Midbrain (tissue), 1 donor: Measurements from ENCODE around the gene SMIM17.
A peak's percentile ranks its signal among the peaks of the same experiment; 100 is the strongest.

Source experiments
- DNase-seq: peaks from one replicate; lab custom pipeline; 2025; lab: John Stamatoyannopoulos, UW

SMIM17 gene

DNA sequence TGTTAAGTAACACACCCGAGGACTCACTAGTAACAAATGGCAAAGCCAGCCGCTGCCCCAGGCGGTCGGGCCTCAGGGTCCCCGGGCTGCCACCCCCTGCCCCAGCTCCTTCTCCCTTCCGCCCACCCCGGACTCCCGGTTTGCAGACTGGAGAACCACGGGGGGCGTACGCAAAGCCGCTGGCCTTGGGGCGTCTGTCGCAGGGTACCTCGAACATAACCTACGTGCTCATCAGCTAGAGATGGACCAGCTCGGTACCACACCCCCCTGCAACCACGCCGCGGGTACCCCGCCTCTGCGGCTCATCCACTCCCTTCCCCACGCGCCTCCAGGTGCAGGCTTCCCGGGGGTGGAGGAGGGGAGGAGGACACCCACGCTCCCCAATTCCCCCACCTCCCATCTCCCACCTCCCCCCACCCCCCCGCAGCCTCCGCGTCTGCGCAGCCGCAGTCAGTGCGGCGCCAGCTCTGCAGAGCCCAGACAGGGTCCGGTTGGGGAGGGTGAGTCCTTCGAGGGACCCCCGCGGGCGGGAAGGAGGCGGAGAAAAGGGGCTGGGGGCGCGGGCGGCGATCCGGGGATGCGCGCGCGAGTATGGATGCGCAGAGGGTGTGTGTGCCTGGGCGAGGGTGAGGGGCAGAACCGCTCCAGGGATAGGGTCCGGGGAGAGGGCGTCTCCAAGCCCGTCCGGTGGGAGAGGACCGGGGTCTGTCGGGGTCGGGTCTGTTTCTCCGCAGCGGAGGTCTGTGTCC, at the start of gene SMIM17:
SMIM17 (plus strand) TSS at position 449 of the 749 bp plus-strand sequence. CDS start 2,509 bp downstream, outside the sequence.
- DNase-seq = no peak

DNA sequence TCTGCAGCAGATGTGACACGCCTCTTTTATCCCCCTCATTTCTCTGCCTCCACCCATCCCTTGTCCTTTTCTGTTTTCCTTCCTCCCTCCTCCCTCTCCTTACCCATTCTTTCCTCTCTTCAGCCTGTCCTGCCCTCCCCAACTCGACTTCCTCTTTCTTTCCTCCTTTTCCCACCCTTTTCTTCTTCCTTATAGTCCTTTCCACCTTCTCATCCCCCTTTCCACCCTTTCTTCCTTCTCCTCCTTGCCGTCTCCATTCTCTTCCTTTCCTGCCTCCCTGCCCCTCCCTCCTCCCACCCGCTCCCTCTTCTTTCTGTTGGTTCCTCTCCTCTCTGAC, 48.5 kb upstream of the SMIM17 start:
- no peak for DNase-seq

DNA sequence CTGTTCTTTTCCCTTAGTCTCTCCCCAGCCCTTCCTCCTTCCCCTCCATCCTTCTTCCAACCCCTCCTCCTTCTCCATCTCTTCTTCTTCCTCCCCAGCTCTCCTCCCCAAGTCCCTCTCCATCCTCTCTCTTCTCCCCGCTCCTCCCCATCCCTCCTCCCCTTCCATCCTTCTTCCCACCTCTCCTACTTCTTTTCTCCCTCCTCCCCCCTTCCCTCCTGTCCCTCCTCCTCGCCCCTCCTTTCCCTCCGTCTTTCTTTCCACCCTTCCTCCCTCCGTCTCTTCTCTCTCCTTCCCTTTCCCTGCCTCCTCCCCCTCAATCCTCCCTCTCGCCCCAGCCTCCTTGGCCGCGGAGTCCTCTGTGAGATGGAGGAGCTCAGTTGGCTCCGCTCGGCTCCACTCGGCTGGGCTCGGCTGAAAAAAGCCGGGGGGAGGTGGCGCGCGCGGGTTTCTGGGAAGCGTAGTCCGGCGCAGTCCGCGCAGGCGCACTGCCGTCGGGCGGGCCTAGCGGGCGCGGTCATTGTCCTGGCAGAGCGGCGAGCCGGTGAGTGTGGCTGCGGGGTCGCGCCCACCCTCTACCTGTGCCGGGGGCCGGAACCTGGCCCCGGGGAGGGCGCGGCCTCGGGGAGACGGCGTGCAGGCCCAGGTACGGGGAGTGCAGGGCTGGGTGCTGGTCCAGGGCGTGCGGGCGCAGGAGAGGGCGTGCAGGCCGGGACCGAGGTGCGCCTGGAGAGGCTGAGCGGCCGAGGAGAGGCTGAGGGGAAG, 48.0 kb upstream of the SMIM17 start, which contains the start of gene ZNF71:
ZNF71 (plus strand) TSS at position 520 of the 765 bp plus-strand sequence. CDS start 6,257 bp downstream, outside the sequence.
- DNase-seq = peak; percentile 85

DNA sequence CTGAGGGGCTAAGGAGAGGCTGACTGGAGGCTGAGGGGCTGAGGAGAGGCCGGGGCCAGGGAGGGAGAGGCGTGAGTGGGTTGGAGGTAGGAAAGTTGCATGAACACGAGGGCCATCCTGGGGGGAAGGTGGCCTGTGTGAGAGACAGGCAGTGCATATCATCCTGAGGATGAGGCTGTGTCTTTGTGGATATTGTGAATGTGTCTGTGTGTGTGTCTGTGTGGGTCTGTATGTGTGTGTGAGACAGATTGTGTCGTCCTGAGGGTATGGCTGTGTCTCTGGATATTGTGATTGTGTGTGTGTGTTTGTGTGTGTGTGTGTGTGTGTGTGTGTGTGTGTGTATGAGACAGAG, 47.4 kb upstream of the SMIM17 start:
- DNase-seq = no peak

DNA sequence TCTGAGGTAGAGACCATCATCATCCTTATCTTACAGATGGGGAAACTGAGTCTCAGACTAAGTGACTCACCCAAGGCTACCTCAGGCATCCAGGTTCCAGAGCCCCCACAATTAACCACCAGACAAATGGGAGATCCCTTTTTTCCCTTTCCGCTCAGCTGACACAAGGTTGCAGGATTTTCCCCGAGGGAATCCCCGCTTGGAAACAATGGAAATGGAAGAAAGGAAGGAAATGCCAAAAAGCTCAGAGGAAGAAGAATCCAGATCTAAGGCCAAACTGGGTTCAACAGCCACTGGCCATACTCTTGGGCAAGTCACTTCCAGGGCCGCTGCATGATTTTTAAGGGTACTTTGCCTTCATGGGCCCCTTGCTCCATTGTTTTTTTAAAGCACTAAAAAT, 46.3 kb upstream of the SMIM17 start:
- no peak for DNase-seq

DNA sequence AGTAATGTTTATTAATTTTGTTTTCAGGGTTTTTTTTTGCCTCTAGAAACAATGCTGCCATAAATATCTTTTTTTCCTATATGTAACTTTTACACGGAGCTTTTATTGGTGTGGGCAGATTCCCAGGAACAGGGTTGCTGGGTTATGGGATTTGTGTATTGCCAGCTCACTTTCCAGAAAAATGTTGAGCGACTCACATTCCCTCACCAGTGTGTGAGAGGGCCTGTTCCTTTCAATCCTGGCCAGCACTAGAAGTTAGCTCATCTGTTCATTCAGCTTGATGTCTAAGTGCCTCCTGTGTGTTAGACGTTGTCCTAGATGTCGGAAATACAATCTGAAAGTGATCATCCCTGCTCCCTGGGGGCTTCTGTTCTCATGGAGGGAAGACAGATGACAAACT, 45.3 kb upstream of the SMIM17 start:
- DNase-seq = no peak

DNA sequence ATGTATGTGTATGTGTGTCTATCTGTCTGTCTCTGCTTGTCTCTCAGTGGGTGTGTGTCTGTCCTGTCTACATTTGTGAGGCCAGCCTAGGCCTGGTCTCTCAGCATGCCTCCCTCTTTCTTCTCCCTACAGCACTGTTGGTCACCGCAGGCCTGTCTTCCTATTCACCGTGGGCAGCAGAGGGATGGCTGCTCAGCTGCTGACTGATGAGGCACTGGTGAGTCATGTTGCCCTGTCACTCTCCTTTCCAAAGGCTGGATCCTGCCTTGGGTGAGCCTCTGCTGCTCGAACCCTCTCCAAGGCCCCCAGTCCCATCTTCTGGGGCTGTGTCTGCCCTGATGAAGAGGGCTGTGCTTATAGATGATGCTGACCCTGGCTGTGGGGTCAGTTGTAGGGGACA, 41.6 kb upstream of the SMIM17 start:
- DNase-seq = no peak

DNA sequence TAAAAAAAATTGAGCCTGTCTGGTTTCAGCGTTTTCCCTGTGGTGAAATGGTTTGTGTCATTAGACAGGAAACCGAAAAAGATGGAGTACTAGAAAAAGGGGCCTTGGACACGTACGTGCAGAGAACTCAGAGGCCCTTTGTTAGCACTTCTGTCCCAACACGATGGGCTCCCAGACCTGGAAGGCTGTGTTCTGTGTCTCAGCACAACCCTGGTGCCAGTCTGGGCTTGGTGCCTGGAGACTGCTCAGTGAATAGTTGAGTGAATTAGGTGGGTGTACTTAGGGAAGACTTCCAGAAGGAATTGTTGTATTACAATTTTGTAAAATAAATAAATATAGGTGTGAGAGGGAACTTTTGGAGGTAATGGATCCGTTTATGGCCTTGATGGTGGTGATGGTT, 39.1 kb upstream of the SMIM17 start:
- DNase-seq = peak; percentile 53

DNA sequence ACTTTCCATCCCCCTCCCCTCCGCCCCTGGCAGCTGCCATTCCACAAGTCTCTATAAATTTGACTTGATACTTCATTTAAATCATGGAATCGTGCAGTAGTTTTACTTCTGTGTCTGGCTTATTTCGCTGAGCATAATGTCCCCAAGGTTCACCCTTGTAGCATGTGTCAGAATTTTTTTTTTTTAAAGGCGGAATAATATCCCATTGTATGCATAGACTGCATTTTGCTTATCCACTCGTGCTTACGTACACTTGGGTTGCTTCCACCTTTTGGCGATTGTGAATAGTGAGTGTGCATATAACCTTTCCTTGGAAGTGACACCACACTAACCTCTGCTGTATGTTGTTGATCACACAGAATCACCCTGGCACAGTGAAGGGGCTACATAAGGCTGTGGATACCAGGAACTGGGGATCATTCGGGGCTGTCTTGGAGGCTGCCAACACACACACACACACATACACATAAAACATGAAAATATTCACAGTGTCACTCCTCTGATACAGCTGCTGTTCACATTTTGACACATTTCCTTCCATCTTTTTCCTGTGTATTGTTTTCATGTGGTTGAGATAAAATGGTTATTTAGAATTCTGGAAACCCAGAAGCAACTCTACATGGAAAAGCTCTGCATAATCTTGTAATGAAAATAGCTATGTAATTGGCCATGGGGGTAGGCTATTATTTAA, 34.5 kb upstream of the SMIM17 start:
- DNase-seq = no peak

DNA sequence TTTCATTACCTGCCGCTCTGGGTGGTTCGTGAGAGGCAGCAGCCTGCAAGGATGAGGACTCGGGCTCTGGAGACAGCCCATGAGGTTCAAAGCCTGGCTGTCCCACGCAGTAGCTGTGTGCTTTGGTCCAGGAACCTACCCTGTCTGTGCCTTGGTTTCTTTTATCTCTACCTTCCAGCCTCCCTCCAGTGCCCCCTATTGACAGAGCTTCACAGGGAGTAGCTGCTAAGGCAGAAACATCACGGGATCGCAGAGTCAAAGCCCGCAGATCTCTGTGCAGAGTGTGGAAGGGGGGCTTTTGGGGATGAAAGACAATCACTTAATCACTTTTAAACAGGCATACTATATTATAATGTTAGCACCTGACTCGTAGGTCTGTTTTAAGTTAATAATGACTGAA, 31.7 kb upstream of the SMIM17 start:
- peak; percentile 4 for DNase-seq

DNA sequence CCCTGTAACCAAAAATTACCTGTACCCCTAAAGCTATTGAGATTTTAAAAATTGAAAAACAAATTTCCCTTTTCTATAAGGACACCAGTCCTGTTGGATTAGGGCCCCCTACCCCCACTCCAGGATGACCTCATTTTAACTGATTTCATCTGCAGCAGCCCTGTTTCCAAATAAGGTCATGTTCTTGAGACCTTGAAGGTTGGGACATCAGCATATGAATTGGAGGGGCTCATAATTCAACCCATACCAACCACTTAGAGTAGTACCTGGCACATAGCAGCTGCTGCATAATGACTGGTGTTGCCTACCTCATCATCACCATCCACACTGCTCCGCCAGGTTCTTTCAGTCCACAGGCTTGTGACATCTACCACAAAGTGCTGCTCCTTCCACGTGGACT, 30.2 kb upstream of the SMIM17 start:
- no peak for DNase-seq

DNA sequence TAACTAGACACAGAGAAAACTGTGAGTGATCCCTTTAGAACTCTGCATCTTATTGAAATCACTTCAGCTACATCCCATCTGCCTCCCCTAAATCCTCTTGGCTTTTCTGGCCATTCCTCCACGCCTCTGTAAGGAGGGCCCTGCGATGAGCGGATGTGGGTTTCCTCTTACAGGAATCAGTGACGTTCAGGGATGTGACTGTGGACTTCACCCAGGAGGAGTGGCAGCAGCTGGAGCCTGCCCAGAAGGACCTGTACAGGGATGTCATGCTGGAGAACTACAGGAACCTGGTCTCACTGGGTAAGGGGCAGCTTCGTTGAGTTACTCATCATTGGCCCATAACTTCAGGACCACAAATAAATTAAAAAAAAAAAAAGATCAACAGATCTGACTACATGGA, 29.3 kb upstream of the SMIM17 start:
- DNase-seq = no peak

DNA sequence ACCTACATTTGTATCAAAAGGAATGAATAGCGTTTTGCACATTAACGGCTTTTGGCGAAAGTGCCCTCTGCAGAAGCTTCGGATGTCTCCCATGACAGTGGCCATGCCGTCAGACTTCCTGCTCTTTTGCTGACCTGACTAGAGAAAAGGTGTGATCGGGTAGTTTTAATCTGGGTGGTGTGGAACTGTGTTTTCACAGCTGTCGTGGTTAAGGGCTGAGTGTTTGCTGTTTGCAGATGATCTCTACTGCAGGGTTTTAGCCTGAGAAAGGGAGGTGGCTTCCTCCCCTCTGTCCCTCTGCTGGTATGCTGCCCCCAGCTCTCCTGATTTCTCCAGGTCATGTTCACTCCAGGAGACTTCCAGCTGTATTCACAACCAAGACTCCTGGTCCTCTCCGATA, 25.4 kb upstream of the SMIM17 start:
- DNase-seq = no peak

DNA sequence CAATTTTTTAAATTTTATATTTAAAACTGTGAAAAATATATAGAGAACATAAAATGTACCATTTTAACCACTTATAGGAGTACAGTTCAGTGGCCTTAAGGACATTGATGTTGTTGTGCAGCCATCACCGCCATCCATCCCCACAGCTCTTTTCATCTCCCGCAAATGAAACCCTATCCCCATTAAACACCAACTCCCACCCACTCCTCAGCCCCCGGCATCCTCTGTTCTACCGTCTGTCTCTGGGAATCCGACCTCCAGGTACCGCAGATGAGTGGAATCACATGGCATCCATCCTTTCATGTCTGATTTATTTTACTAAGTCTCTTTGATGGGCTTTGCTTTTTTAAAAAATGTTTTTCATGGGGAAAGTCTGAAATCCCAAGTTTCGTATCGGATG, 23.8 kb upstream of the SMIM17 start:
- DNase-seq = no peak

DNA sequence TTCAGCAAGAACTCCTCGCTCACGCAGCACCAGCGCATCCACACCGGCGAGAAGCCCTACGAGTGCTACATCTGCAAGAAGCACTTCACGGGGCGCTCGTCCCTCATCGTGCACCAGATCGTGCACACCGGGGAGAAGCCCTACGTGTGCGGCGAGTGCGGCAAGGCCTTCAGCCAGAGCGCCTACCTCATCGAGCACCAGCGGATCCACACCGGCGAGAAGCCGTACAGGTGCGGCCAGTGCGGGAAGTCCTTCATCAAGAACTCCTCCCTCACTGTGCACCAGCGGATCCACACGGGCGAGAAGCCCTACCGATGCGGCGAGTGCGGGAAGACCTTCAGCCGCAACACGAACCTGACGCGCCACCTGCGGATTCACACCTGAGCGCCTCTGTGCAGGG, 20.6 kb upstream of the SMIM17 start:
- DNase-seq = no peak

DNA sequence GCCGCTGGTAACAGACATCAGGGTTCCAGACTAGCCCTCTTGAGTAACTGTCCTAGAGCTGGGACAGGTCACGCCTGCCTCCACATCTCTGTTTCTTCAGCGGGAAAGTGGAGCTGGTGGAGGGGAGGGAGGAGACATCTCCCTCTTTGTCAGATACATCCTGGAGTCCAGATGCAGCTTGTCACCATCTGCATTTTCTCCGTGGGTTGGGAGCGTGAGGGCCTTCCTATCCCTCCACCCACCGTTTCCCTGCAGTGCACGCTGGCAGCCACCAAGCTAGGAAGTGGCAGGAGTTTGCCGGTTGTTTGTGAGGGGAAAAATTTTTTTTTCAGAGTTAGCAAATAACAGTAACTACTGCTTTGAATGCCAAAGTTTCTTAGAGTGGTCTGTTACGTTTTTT, 20.0 kb upstream of the SMIM17 start:
- no peak for DNase-seq

DNA sequence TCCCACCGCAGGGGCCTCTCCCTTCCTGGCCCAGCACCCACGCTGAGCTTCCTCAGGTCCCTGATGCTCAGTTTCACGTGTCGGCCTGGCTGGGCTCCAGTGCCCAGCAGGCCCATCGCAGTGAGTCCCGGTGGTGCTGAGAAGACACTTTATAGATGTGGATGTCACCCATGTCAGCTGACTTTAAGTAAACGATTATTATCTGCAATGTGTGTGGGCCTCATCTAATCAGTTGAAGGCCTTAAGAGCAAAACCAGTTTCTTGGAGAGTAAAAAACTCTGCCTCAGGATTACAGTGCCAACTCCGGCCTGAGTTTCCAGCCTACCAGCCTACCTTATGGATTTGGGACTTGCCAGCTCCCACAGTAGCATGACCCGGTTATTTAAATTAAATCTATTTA, 17.3 kb upstream of the SMIM17 start:
- no peak for DNase-seq

DNA sequence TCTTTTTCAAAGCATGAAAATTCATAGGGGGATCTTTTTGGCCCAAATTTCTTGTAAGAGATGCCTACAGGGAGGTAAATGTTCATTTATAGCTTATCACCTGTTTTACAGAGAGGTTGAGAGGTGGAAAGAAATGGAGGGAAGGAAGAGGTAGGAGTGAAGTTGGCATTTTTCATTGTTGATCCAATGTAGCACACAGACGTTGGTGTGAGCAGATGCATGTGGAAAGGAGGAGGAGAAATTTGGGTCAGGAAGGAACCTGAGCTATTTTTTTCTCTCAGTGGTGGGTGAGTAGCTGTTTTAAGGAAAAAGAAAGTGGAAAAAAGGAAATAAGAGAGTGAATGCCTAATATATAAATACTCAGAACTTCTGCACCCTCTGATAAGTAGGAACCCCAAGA, 9.9 kb upstream of the SMIM17 start:
- DNase-seq = no peak

DNA sequence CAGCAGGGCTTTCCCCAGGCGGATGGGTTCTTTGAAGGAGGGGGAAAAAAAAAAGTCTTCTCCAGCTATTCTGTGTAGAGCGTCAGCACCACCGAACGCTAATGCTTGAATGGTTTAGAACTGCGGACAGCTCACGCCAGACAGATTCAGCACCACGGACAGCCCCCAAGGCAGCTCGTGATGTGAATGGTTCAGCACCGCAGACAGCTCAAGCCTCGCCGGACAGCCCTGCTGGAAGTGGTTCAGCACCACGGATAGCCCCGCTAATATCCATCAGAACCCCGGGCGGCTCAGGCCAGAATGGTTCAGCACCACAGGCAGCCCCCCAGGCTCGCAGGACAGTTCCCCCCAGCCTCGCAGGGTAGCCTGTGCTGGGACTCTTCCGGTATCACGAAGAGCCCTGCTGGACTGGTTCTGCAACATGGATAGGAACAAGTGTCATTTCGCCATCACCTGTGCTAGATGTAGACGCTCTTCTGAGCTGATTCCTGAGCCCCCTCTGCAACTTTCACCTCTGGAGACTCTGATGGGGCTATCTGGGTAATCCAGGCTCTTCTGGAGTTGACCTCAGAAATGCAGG, 4.9 kb upstream of the SMIM17 start:
- peak; percentile 72 for DNase-seq

DNA sequence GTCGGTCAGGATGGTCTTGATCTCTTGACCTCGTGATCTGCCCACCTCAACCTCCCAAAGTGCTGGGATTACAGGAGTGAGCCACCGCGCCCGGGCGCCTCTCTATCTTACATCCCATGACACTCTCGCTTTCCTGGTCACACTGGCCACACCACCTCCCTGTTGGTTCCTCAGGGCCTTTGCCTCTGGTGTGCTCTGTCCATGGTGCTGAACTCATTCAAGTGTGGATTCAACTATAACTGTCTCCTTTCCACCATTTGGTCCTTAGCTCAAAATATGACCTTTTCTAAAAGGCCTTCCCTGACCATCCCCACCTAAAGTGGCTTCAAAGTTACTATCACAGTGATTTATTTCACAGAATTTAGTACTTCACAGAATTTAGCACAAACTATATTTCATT, 3.7 kb upstream of the SMIM17 start:
- DNase-seq = no peak

DNA sequence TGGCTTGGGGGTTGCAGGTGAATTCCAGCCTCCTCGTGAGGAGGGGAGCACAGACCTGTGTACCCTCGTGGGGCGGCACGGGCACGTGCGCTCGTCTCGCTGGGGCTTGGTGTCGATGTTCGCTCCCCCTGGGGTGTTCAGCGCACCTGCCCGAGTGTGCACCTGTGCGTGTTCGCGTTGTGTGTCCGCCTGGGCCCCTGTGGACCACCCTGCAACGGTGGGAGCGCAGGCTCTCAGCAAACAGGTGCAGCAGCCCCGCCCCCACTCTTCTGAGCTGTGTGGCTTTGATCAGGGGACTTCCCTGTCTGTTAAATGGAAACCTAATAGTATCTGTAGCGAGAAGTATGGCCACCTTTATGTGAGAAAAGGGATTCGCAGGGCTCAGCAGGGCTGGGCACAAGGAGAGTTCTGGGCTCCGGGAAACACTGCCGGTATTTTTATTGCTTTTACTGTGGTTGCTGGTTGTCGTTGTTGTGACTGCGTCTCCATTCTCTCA, 549 bp downstream of the SMIM17 start:
- no peak for DNase-seq

DNA sequence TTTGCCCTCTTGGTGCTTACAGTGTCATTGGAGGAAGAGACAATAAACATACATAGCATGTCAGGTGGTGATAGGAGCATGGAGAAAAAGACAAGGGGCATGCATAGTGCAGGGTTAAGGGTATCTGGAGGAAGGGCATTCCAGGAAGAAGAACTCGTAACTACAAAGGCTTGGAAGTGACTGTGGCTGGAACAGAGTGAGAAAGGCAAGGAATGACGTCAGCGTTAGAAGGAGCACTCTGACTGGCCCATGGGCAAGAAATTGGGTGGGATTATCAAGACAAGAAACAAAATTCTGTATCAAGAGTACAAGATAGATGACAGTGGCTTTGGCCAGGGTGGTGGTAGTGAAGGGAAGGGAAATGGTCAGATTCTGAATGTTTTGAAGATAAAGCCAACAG, 11.2 kb downstream of the SMIM17 start:
- no peak for DNase-seq
